DOHH2 (cell line): ENCODE measurements around the gene RNF224.

Source experiments
- H3F3A ChIP-seq: fragments of 200-600 bp; sonication (generic), shearing (Covaris generic); 2 replicates; pipeline ENCODE4 v1.6.0; 2016; ENCODE audit warnings: antibody characterized with exemption, mild to moderate bottlenecking; ENCODE audit not compliant: control insufficient read depth, insufficient read depth
- H3K27ac ChIP-seq: fragments of 200-600 bp; sonication (generic); 2 replicates; pipeline ENCODE4 v1.5.1; 2014; ENCODE audit warnings: low read depth, mild to moderate bottlenecking, low read length, moderate library complexity
- H3K27me3 ChIP-seq: fragments of 200-600 bp; sonication (generic); 2 replicates; pipeline ENCODE4 v1.6.1; 2014; ENCODE audit warnings: mild to moderate bottlenecking, low read length, mixed read lengths; ENCODE audit not compliant: control insufficient read depth
- H3K36me3 ChIP-seq: fragments of 200-600 bp; sonication (generic); 2 replicates; pipeline ENCODE4 v1.6.1; 2014; ENCODE audit warnings: mild to moderate bottlenecking, low read length, moderate library complexity, mixed read lengths; ENCODE audit not compliant: control insufficient read depth
- H3K4me1 ChIP-seq: fragments of 200-600 bp; sonication (generic); 2 replicates; pipeline ENCODE4 v1.6.1; 2014; ENCODE audit warnings: mild to moderate bottlenecking, low read length, mixed read lengths; ENCODE audit not compliant: control insufficient read depth
- H3K4me2 ChIP-seq: fragments of 200-600 bp; sonication (generic); 2 replicates; pipeline ENCODE4 v1.6.0; 2014; ENCODE audit warnings: mild to moderate bottlenecking, low read length, moderate library complexity
- H3K4me3 ChIP-seq: fragments of 200-600 bp; sonication (generic); 2 replicates; pipeline ENCODE4 v1.5.1; 2014; ENCODE audit warnings: mild to moderate bottlenecking, low read length, mixed read lengths
- H3K79me2 ChIP-seq: fragments of 200-600 bp; sonication (generic); 2 replicates; pipeline ENCODE4 v1.6.1; 2014; ENCODE audit warnings: mild to moderate bottlenecking, low read length, mixed read lengths; ENCODE audit not compliant: control insufficient read depth
- H3K9me2 ChIP-seq: fragments of 200-600 bp; sonication (generic); replicated peaks from 2 replicates; pipeline ENCODE4 v1.6.1; 2014; ENCODE audit warnings: mild to moderate bottlenecking, low read length, mixed read lengths; ENCODE audit not compliant: control insufficient read depth
- H3K9me3 ChIP-seq: fragments of 200-600 bp; sonication (generic); 2 replicates; pipeline ENCODE4 v1.6.1; 2014; ENCODE audit warnings: antibody characterized with exemption, low read length, mixed read lengths; ENCODE audit not compliant: control insufficient read depth, insufficient read depth
- H4K20me1 ChIP-seq: fragments of 200-600 bp; sonication (generic); 2 replicates; pipeline ENCODE4 v1.6.0; 2014; ENCODE audit warnings: low read depth, mild to moderate bottlenecking, antibody characterized with exemption, low read length, moderate library complexity; ENCODE audit not compliant: control insufficient read depth, insufficient read depth
- CTCF ChIP-seq: fragments of 200-600 bp; sonication (generic); IDR thresholded peaks from one replicate; pipeline ENCODE4 v1.5.1; 2014; ENCODE audit warnings: antibody characterized with exemption, mild to moderate bottlenecking, low read depth, low read length; ENCODE audit not compliant: poor library complexity, severe bottlenecking
- EZH2phosphoT487 ChIP-seq: fragments of 200-600 bp; sonication (generic); IDR thresholded peaks from 2 replicates; pipeline ENCODE4 v1.6.1; 2017; ENCODE audit warnings: borderline replicate concordance, mild to moderate bottlenecking, antibody characterized with exemption, low read length, moderate library complexity, mixed read lengths

The RNF224 gene

GRCh38 chr9:137187386-137187785 is 39.9 kb upstream of the RNF224 start:
- no peaks in the 10 kb centered on the region for H3K9me2 ChIP-seq
- peaks cover 29% of the 10 kb centered on the region for H3K4me1 ChIP-seq
- no peaks in the 10 kb centered on the region for H3K27me3 ChIP-seq
- H3K4me2 ChIP-seq = peak overlapping the region; percentile 72
- H3K36me3 ChIP-seq = peaks cover 63% of the 10 kb centered on the region
- no peaks in the 10 kb centered on the region for H4K20me1 ChIP-seq
- no peaks in the 10 kb centered on the region for H3F3A ChIP-seq
- peak overlapping the region; percentile 95 for H3K4me3 ChIP-seq
- no peak for TF ChIP-seq EZH2phosphoT487
- H3K9me3 ChIP-seq = no peaks in the 10 kb centered on the region
- no peak overlapping the region for H3K27ac ChIP-seq
- peaks cover 59% of the 10 kb centered on the region for H3K79me2 ChIP-seq

DNA sequence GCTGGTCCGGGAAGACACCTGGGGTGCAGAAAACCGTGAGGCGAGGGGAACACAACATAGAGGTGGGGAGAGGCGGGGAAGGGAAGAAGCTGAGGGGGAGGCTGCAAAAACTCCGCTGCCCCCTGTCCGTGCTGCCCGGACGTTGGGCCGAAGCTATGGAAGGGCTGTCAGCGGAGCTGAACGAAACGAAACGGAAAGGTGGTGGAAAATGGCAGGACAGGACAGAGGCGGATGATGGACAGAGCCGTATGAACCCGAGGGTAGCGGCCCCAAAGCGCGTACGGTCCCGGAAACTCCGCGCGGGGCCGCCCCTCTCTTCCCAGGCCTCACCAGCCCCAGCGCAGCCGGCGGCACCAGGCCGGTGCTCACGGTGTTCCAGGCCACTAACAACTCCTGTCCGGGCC is 39.2 kb upstream of the RNF224 start:
- no peaks in the 10 kb centered on the region for H4K20me1 ChIP-seq
- H3K27me3 ChIP-seq = no peaks in the 10 kb centered on the region
- H3K27ac ChIP-seq = peak overlapping the region; percentile 83; the same call in 1 of the 2 replicates
- H3K9me3 ChIP-seq = no peaks in the 10 kb centered on the region
- H3K4me2 ChIP-seq = peak overlapping the region; percentile 72
- H3K79me2 ChIP-seq = peaks cover 59% of the 10 kb centered on the region
- H3K9me2 ChIP-seq = no peaks in the 10 kb centered on the region
- peaks cover 58% of the 10 kb centered on the region for H3K36me3 ChIP-seq
- H3K4me1 ChIP-seq = peaks cover 29% of the 10 kb centered on the region
- H3F3A ChIP-seq = no peaks in the 10 kb centered on the region
- H3K4me3 ChIP-seq = peak overlapping the region; percentile 95
- TF ChIP-seq EZH2phosphoT487 (no peak), CTCF (no peak)

DNA sequence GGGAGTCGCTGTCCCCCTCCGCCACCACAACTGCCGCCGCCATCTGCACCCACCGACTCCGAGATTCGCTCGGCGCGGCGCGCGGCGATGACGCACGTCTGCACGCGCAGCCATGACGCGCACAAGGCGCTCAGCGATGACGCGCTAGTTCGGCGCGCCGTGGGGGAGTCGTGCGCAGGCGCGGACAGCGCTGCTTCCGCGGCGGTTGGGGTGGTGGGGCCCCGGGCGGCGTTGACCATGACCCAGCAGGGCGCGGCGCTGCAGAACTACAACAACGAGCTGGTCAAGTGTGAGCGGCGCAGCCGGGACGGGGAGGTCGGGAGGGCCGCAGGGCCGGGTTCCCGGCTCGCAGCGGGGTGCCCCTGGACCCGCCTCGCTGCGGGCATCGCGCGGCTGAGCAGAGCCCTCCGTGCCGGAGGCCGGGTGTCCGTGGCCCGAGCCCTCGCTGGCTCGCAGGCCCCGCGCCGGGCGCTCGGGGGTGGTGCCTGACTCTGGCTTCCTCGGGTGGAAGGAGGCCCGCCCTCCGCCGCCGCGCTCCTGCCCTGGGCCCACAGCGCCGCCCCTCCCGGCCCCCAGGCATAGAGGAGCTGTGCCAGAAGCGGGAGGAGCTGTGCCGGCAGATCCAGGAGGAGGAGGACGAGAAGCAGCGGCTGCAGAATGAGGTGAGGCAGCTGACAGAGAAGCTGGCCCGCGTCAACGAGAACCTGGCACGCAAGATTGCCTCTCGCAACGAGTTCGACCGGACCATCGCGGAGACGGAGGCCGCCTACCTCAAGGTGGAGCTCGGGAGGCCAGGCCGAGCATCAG is 38.6 kb upstream of the RNF224 start, which contains the start of the genes ANAPC2 and SSNA1:
Gene ANAPC2, minus strand, starts transcription at position 71 of the 807 bp plus-strand sequence. Its CDS starts 28 bp downstream, at position 43.
Gene SSNA1, plus strand, starts transcription at position 187 of the 807 bp plus-strand sequence. Its CDS starts 51 bp downstream, at position 238.
- peak within 1 kb of the TSS; percentile 72 for H3K4me2 ChIP-seq
- H3F3A ChIP-seq = no peaks in the 10 kb centered on the region
- H3K36me3 ChIP-seq = peaks cover 52% of the 10 kb centered on the region
- TF ChIP-seq EZH2phosphoT487 (no peak), CTCF (peak; percentile 70)
- H3K27ac ChIP-seq = peak within 1 kb of the TSS; percentile 83
- H3K79me2 ChIP-seq = peaks cover 59% of the 10 kb centered on the region
- peaks cover 29% of the 10 kb centered on the region for H3K4me1 ChIP-seq
- no peaks in the 10 kb centered on the region for H3K27me3 ChIP-seq
- no peaks in the 10 kb centered on the region for H3K9me3 ChIP-seq
- H3K9me2 ChIP-seq = no peaks in the 10 kb centered on the region
- H3K4me3 ChIP-seq = peak within 1 kb of the TSS; percentile 95
- no peaks in the 10 kb centered on the region for H4K20me1 ChIP-seq
